ENCODE measurements around the gene GJC1.

The GJC1 gene

GRCh38 chr17:44864831-44865230, 34.7 kb upstream of the GJC1 start:
- H3K4me1 ChIP-seq (ENCODE audit: control insufficient read depth, insufficient read depth, low read length, poor library complexity, severe bottlenecking) = no peaks in the 10 kb centered on the region
- no peak overlapping the region for H3K4me3 ChIP-seq (ENCODE audit: insufficient read depth, low read depth, low read length, poor library complexity, severe bottlenecking)
- no peaks in the 10 kb centered on the region for H3K9me3 ChIP-seq (ENCODE audit: control insufficient read depth, low read length)
- no peak for DNase-seq
- H3K36me3 ChIP-seq (ENCODE audit: control insufficient read depth, insufficient read depth, low read length) = peaks cover 79% of the 10 kb centered on the region
- no peak overlapping the region for H3K27ac ChIP-seq (ENCODE audit: insufficient read depth, low read length, poor library complexity, severe bottlenecking)
- no peaks in the 10 kb centered on the region for H3K27me3 ChIP-seq (replicated peaks; ENCODE audit: control insufficient read depth, insufficient read depth, low read length, poor library complexity, severe bottlenecking)

GRCh38 chr17:44863061-44863918, 33.2 kb upstream of the GJC1 start:
- no peak for DNase-seq
- H3K4me3 ChIP-seq (ENCODE audit: insufficient read depth, low read depth, low read length, poor library complexity, severe bottlenecking) = no peak overlapping the region
- no peaks in the 10 kb centered on the region for H3K27me3 ChIP-seq (replicated peaks; ENCODE audit: control insufficient read depth, insufficient read depth, low read length, poor library complexity, severe bottlenecking)
- peaks cover 79% of the 10 kb centered on the region for H3K36me3 ChIP-seq (ENCODE audit: control insufficient read depth, insufficient read depth, low read length)
- H3K27ac ChIP-seq (ENCODE audit: insufficient read depth, low read length, poor library complexity, severe bottlenecking) = no peak overlapping the region
- H3K9me3 ChIP-seq (ENCODE audit: control insufficient read depth, low read length) = no peaks in the 10 kb centered on the region
- no peaks in the 10 kb centered on the region for H3K4me1 ChIP-seq (ENCODE audit: control insufficient read depth, insufficient read depth, low read length, poor library complexity, severe bottlenecking)

GRCh38 chr17:44862278-44862914, 32.3 kb upstream of the GJC1 start:
- H3K27ac ChIP-seq (ENCODE audit: insufficient read depth, low read length, poor library complexity, severe bottlenecking) = no peak overlapping the region
- H3K27me3 ChIP-seq (replicated peaks; ENCODE audit: control insufficient read depth, insufficient read depth, low read length, poor library complexity, severe bottlenecking) = no peaks in the 10 kb centered on the region
- H3K9me3 ChIP-seq (ENCODE audit: control insufficient read depth, low read length) = no peaks in the 10 kb centered on the region
- H3K4me1 ChIP-seq (ENCODE audit: control insufficient read depth, insufficient read depth, low read length, poor library complexity, severe bottlenecking) = no peaks in the 10 kb centered on the region
- no peak overlapping the region for H3K4me3 ChIP-seq (ENCODE audit: insufficient read depth, low read depth, low read length, poor library complexity, severe bottlenecking)
- H3K36me3 ChIP-seq (ENCODE audit: control insufficient read depth, insufficient read depth, low read length) = peaks cover 76% of the 10 kb centered on the region
- no peak for DNase-seq

GRCh38 chr17:44859701-44860100, 29.6 kb upstream of the GJC1 start:
- H3K36me3 ChIP-seq (ENCODE audit: control insufficient read depth, insufficient read depth, low read length) = peaks cover 87% of the 10 kb centered on the region
- no peaks in the 10 kb centered on the region for H3K4me1 ChIP-seq (ENCODE audit: control insufficient read depth, insufficient read depth, low read length, poor library complexity, severe bottlenecking)
- H3K27ac ChIP-seq (ENCODE audit: insufficient read depth, low read length, poor library complexity, severe bottlenecking) = no peak overlapping the region
- DNase-seq = no peak
- no peak overlapping the region for H3K4me3 ChIP-seq (ENCODE audit: insufficient read depth, low read depth, low read length, poor library complexity, severe bottlenecking)
- H3K27me3 ChIP-seq (replicated peaks; ENCODE audit: control insufficient read depth, insufficient read depth, low read length, poor library complexity, severe bottlenecking) = no peaks in the 10 kb centered on the region
- H3K9me3 ChIP-seq (ENCODE audit: control insufficient read depth, low read length) = no peaks in the 10 kb centered on the region

GRCh38 chr17:44854192-44854591, 24.1 kb upstream of the GJC1 start:
- DNase-seq = no peak
- peaks cover 76% of the 10 kb centered on the region for H3K36me3 ChIP-seq (ENCODE audit: control insufficient read depth, insufficient read depth, low read length)
- H3K4me1 ChIP-seq (ENCODE audit: control insufficient read depth, insufficient read depth, low read length, poor library complexity, severe bottlenecking) = no peaks in the 10 kb centered on the region
- no peaks in the 10 kb centered on the region for H3K27me3 ChIP-seq (replicated peaks; ENCODE audit: control insufficient read depth, insufficient read depth, low read length, poor library complexity, severe bottlenecking)
- H3K27ac ChIP-seq (ENCODE audit: insufficient read depth, low read length, poor library complexity, severe bottlenecking) = no peak overlapping the region
- no peaks in the 10 kb centered on the region for H3K9me3 ChIP-seq (ENCODE audit: control insufficient read depth, low read length)
- no peak overlapping the region for H3K4me3 ChIP-seq (ENCODE audit: insufficient read depth, low read depth, low read length, poor library complexity, severe bottlenecking)

- Histone ChIP-seq H3K4me3 (ENCODE audit: insufficient read depth, low read depth, low read length, poor library complexity, severe bottlenecking) (no peak overlapping the region), H3K27ac (ENCODE audit: insufficient read depth, low read length, poor library complexity, severe bottlenecking) (no peak overlapping the region), H3K36me3 (ENCODE audit: control insufficient read depth, insufficient read depth, low read length) (peaks cover 44% of the 10 kb centered on the region), H3K9me3 (ENCODE audit: control insufficient read depth, low read length) (no peaks in the 10 kb centered on the region), H3K27me3 (replicated peaks; ENCODE audit: control insufficient read depth, insufficient read depth, low read length, poor library complexity, severe bottlenecking) (no peaks in the 10 kb centered on the region), H3K4me1 (ENCODE audit: control insufficient read depth, insufficient read depth, low read length, poor library complexity, severe bottlenecking) (no peaks in the 10 kb centered on the region)
- no peak for DNase-seq
Measured at GRCh38 chr17:44850612-44851011, 20.5 kb upstream of the GJC1 start.

- H3K9me3 ChIP-seq (ENCODE audit: control insufficient read depth, low read length) = no peaks in the 10 kb centered on the region
- H3K4me3 ChIP-seq (ENCODE audit: insufficient read depth, low read depth, low read length, poor library complexity, severe bottlenecking) = no peak overlapping the region
- no peak overlapping the region for H3K27ac ChIP-seq (ENCODE audit: insufficient read depth, low read length, poor library complexity, severe bottlenecking)
- no peaks in the 10 kb centered on the region for H3K4me1 ChIP-seq (ENCODE audit: control insufficient read depth, insufficient read depth, low read length, poor library complexity, severe bottlenecking)
- DNase-seq = no peak
- peaks cover 39% of the 10 kb centered on the region for H3K36me3 ChIP-seq (ENCODE audit: control insufficient read depth, insufficient read depth, low read length)
- H3K27me3 ChIP-seq (replicated peaks; ENCODE audit: control insufficient read depth, insufficient read depth, low read length, poor library complexity, severe bottlenecking) = no peaks in the 10 kb centered on the region
Measured at GRCh38 chr17:44850025-44850424, 19.9 kb upstream of the GJC1 start.

- no peaks in the 10 kb centered on the region for H3K4me1 ChIP-seq (ENCODE audit: control insufficient read depth, insufficient read depth, low read length, poor library complexity, severe bottlenecking)
- H3K36me3 ChIP-seq (ENCODE audit: control insufficient read depth, insufficient read depth, low read length) = peaks cover 29% of the 10 kb centered on the region
- H3K27ac ChIP-seq (ENCODE audit: insufficient read depth, low read length, poor library complexity, severe bottlenecking) = no peak overlapping the region
- no peaks in the 10 kb centered on the region for H3K9me3 ChIP-seq (ENCODE audit: control insufficient read depth, low read length)
- no peaks in the 10 kb centered on the region for H3K27me3 ChIP-seq (replicated peaks; ENCODE audit: control insufficient read depth, insufficient read depth, low read length, poor library complexity, severe bottlenecking)
- no peak for DNase-seq
- H3K4me3 ChIP-seq (ENCODE audit: insufficient read depth, low read depth, low read length, poor library complexity, severe bottlenecking) = no peak overlapping the region
Measured at GRCh38 chr17:44848961-44849489, 18.9 kb upstream of the GJC1 start.

GRCh38 chr17:44848257-44848795, 18.2 kb upstream of the GJC1 start:
- H3K27ac ChIP-seq (ENCODE audit: insufficient read depth, low read length, poor library complexity, severe bottlenecking) = no peak overlapping the region
- no peak overlapping the region for H3K4me3 ChIP-seq (ENCODE audit: insufficient read depth, low read depth, low read length, poor library complexity, severe bottlenecking)
- peaks cover 22% of the 10 kb centered on the region for H3K36me3 ChIP-seq (ENCODE audit: control insufficient read depth, insufficient read depth, low read length)
- H3K4me1 ChIP-seq (ENCODE audit: control insufficient read depth, insufficient read depth, low read length, poor library complexity, severe bottlenecking) = no peaks in the 10 kb centered on the region
- no peaks in the 10 kb centered on the region for H3K9me3 ChIP-seq (ENCODE audit: control insufficient read depth, low read length)
- H3K27me3 ChIP-seq (replicated peaks; ENCODE audit: control insufficient read depth, insufficient read depth, low read length, poor library complexity, severe bottlenecking) = no peaks in the 10 kb centered on the region
- DNase-seq = no peak

GRCh38 chr17:44847586-44847985, 17.5 kb upstream of the GJC1 start, which contains the start of gene HIGD1B:
HIGD1B (plus strand) TSS chr17:44847883; CDS start chr17:44848153, 270 bp downstream.
- no peaks in the 10 kb centered on the region for H3K9me3 ChIP-seq (ENCODE audit: control insufficient read depth, low read length)
- no peak within 1 kb of the TSS for H3K27ac ChIP-seq (ENCODE audit: insufficient read depth, low read length, poor library complexity, severe bottlenecking)
- DNase-seq = no peak
- peaks cover 17% of the 10 kb centered on the region for H3K36me3 ChIP-seq (ENCODE audit: control insufficient read depth, insufficient read depth, low read length)
- H3K4me3 ChIP-seq (ENCODE audit: insufficient read depth, low read depth, low read length, poor library complexity, severe bottlenecking) = no peak within 1 kb of the TSS
- H3K27me3 ChIP-seq (replicated peaks; ENCODE audit: control insufficient read depth, insufficient read depth, low read length, poor library complexity, severe bottlenecking) = no peaks in the 10 kb centered on the region
- H3K4me1 ChIP-seq (ENCODE audit: control insufficient read depth, insufficient read depth, low read length, poor library complexity, severe bottlenecking) = no peaks in the 10 kb centered on the region

Measured in effector memory CD4-positive, alpha-beta T cell (primary cell).